Measurements from ENCODE around the gene LYAR.

The LYAR gene

GRCh38 chr4:4315461-4316149 is 25.7 kb upstream of the LYAR start:
- no peak for FAIRE-seq

- no peak for FAIRE-seq
These were observed 21.2 kb upstream of the LYAR start for GRCh38 chr4:4311193-4311592.

- no peak for FAIRE-seq
These were observed 19.0 kb upstream of the LYAR start for GRCh38 chr4:4308800-4309441.

- no peak for FAIRE-seq
These were observed 17.0 kb upstream of the LYAR start for GRCh38 chr4:4306920-4307319.

- no peak for FAIRE-seq
These were observed 12.5 kb upstream of the LYAR start for GRCh38 chr4:4302416-4302815.

GRCh38 chr4:4302001-4302400 is 12.0 kb upstream of the LYAR start:
- FAIRE-seq: no peak

- no peak for FAIRE-seq
These were observed 9.1 kb upstream of the LYAR start for GRCh38 chr4:4299006-4299405.

- no peak for FAIRE-seq
These were observed 6.4 kb upstream of the LYAR start for GRCh38 chr4:4296283-4296846.

GRCh38 chr4:4293279-4293678 is 3.3 kb upstream of the LYAR start:
- no peak for FAIRE-seq

- no peak for FAIRE-seq
These were observed 385 bp downstream of the LYAR start for GRCh38 chr4:4289597-4289940.

GRCh38 chr4:4289055-4289454 is 899 bp downstream of the LYAR start:
- no peak for FAIRE-seq

GRCh38 chr4:4288098-4288497 is 1.9 kb downstream of the LYAR start:
- FAIRE-seq: no peak

- FAIRE-seq: no peak
These were observed 4.9 kb downstream of the LYAR start for GRCh38 chr4:4284827-4285618.

GRCh38 chr4:4281787-4282186 is 8.2 kb downstream of the LYAR start:
- no peak for FAIRE-seq

GRCh38 chr4:4277531-4277930 is 12.4 kb downstream of the LYAR start:
- no peak for FAIRE-seq

GRCh38 chr4:4274226-4274625 is 15.7 kb downstream of the LYAR start:
- FAIRE-seq: no peak

- FAIRE-seq: no peak
These were observed 18.0 kb downstream of the LYAR start for GRCh38 chr4:4271912-4272311.

- no peak for FAIRE-seq
These were observed 19.4 kb downstream of the LYAR start for GRCh38 chr4:4270529-4270928.

GRCh38 chr4:4269856-4270255 is 20.1 kb downstream of the LYAR start:
- no peak for FAIRE-seq

- FAIRE-seq: no peak
These were observed 20.6 kb downstream of the LYAR start for GRCh38 chr4:4269331-4269731.

GRCh38 chr4:4268776-4269175 is 21.2 kb downstream of the LYAR start:
- FAIRE-seq: no peak

GRCh38 chr4:4267981-4268380 is 22.0 kb downstream of the LYAR start:
- FAIRE-seq: no peak

- FAIRE-seq: no peak
These were observed 29.7 kb downstream of the LYAR start for GRCh38 chr4:4260185-4260751.
